CD4-positive, alpha-beta memory T cell (primary cell): ENCODE measurements around the gene GAB2. TPM values are rescaled to one million over a fixed set of nuclear protein-coding genes. Genes with fewer than 3 reads are reported as not detected.

Experiments used
- CTCF ChIA-PET: fragments of 350-600 bp; sonication (Branson Sonifier 250); formaldehyde crosslinking; loops from one replicate; lab custom pipeline; 2021; ENCODE audit warnings: inconsistent platforms; ENCODE audit not compliant: partially characterized antibody; lab: Charles Lee
- POLR2A ChIA-PET: fragments of 350-600 bp; sonication (Branson Sonifier 250); formaldehyde crosslinking; loops from one replicate; lab custom pipeline; 2021; ENCODE audit not compliant: partially characterized antibody; lab: Charles Lee
- DNase-seq, 5 donors: peaks; one replicate each; pipeline versions ENCODE4 v3.0.0 to v3.0.0-alpha.2; 2020 to 2022; ENCODE audit warnings: mixed read lengths in 1 of 5
- H3K27ac ChIP-seq: one replicate; pipeline ENCODE4 v1.7.0; 2013; ENCODE audit warnings: low read depth, low read length
- H3K27me3 ChIP-seq: 2 replicates; pipeline ENCODE4 v1.7.0; 2013; ENCODE audit warnings: mild to moderate bottlenecking, low read length, moderate library complexity; ENCODE audit not compliant: insufficient read depth
- H3K36me3 ChIP-seq: 2 replicates; pipeline ENCODE4 v1.7.0; 2013; ENCODE audit warnings: mild to moderate bottlenecking, low read length, moderate library complexity; ENCODE audit not compliant: insufficient read depth
- H3K4me1 ChIP-seq: 2 replicates; pipeline ENCODE4 v1.7.0; 2013; ENCODE audit warnings: mild to moderate bottlenecking, low read length, moderate library complexity; ENCODE audit not compliant: insufficient read depth
- H3K4me3 ChIP-seq, 2 donors: one replicate each; pipeline ENCODE4 v1.7.0; 2013; ENCODE audit warnings: low read length in 2 of 2, mild to moderate bottlenecking in 1 of 2
- H3K9me3 ChIP-seq, 2 donors: one replicate each; pipeline ENCODE4 v1.7.0; 2013; ENCODE audit warnings: low read length in 2 of 2, control low read depth in 1 of 2; ENCODE audit not compliant: control insufficient read depth in 1 of 2
- H3K27ac Mint-ChIP-seq, 7 donors: one replicate each; pipeline ENCODE4 v1.8.0; 2020 to 2021; ENCODE audit warnings: mixed read lengths in 7 of 7, mild to moderate bottlenecking in 6 of 7, inconsistent platforms in 3 of 7, moderate library complexity in 3 of 7
- H3K27me3 Mint-ChIP-seq, 2 donors: one replicate each; pipeline ENCODE4 v1.8.0; 2020 to 2021; ENCODE audit warnings: mixed read lengths in 2 of 2
- H3K36me3 Mint-ChIP-seq, 2 donors: one replicate each; pipeline ENCODE4 v1.8.0; 2020 to 2021; ENCODE audit warnings: mixed read lengths in 2 of 2, inconsistent platforms in 1 of 2, mild to moderate bottlenecking in 1 of 2
- H3K4me1 Mint-ChIP-seq, 4 donors: one replicate each; pipeline ENCODE4 v1.8.0; 2020 to 2021; ENCODE audit warnings: mixed read lengths in 4 of 4, mild to moderate bottlenecking in 1 of 4
- H3K4me3 Mint-ChIP-seq, 8 donors: one replicate each; pipeline ENCODE4 v1.8.0; 2020 to 2021; ENCODE audit warnings: mixed read lengths in 8 of 8, mild to moderate bottlenecking in 7 of 8, moderate library complexity in 6 of 8, inconsistent platforms in 3 of 8
- H3K9me3 Mint-ChIP-seq, 8 donors: one replicate each; pipeline ENCODE4 v1.8.0; 2020 to 2021; ENCODE audit warnings: mixed read lengths in 8 of 8, mild to moderate bottlenecking in 5 of 8, inconsistent platforms in 3 of 8, moderate library complexity in 1 of 8
- intact Hi-C: fragments of 100-400 bp; cut with micrococcal nuclease; formaldehyde crosslinking; loops from one replicate; pipeline ENCODE4 v1.15.1; 2023
- polyA plus RNA-seq, 2 donors: library from polyadenylated mRNA; unstranded; fragments of 300-500 nt; fragmentation: Illumina TruSeq; gene quantifications; one replicate each; pipeline ENCODE4 v1.2.3, GENCODE V29; 2021
- total RNA-seq, 2 experiments: library from RNA; stranded (reverse); gene quantifications; one replicate each; pipeline ENCODE4 v1.2.3, GENCODE V29; 2021

The GAB2 gene
- total and polyA plus RNA-seq, 4 experiments from 2014 or later: 0.05 to 6.7 (median 3.1) TPM

- Mint-ChIP-seq H3K4me1 (peaks cover 33 to 70% (median 51%) of the 10 kb centered on the region in 4 donors), H3K36me3 (peaks cover under 1 to 15% of the 10 kb centered on the region in 2 donors)
Measured at GRCh38 chr11:78189174-78189724, 228.4 kb downstream of the GAB2 start.

GRCh38 chr11:78188286-78189173, 229.1 kb downstream of the GAB2 start, which contains the start of the genes KCTD21 and USP35:
Gene KCTD21, minus strand, starts transcription at chr11:78188626. Its CDS starts 14,072 bp downstream, at chr11:78174554.
Gene USP35, plus strand, starts transcription at chr11:78188919. Its CDS starts 7,327 bp downstream, at chr11:78196246.
- no peaks in the 10 kb centered on the region for H3K9me3 Mint-ChIP-seq
- DNase-seq: peak; percentile 85 to 92 (median 87)
- peak within 1 kb of the TSS; percentile 98 to 99 (median 99) for H3K4me3 Mint-ChIP-seq
- peaks cover 0 to 14% of the 10 kb centered on the region in 2 donors for H3K36me3 Mint-ChIP-seq
- peak within 1 kb of the TSS; percentile 95 to 99 (median 98) for H3K27ac Mint-ChIP-seq
- H3K27me3 Mint-ChIP-seq: no peaks in the 10 kb centered on the region
- H3K4me1 Mint-ChIP-seq: peaks cover 33 to 63% (median 47%) of the 10 kb centered on the region in 4 donors
- H3K27me3 ChIP-seq: no peaks in the 10 kb centered on the region
- H3K9me3 ChIP-seq: no peaks in the 10 kb centered on the region
- POLR2A ChIA-PET: interaction anchor here (1.0 to 4.3 kb wide), 9 partner anchors 11 to 386 kb away, joined by 3 to 53 read pairs (median 5); partner anchors contain the start of genes ALG8, INTS4, NARS2 and NDUFC2
- intact Hi-C loops: loop anchor here (1.0 to 5.0 kb wide), 6 partner anchors 14 to 368 kb away; partner anchors contain the start of genes AAMDC, ALG8, GAB2 and INTS4
- peak within 1 kb of the TSS; percentile 85 for H3K27ac ChIP-seq
- CTCF ChIA-PET: interaction anchor here (0.7 to 1.7 kb wide), 2 partner anchors 376 to 1057 kb away, joined by 4 to 5 read pairs; no protein-coding TSS in a partner anchor
- no peaks in the 10 kb centered on the region for H3K36me3 ChIP-seq
- peak within 1 kb of the TSS; percentile 88 to 90 for H3K4me3 ChIP-seq
- peaks cover 39% of the 10 kb centered on the region for H3K4me1 ChIP-seq

More at GRCh38 chr11:78189174-78189724, 228.4 kb downstream of the GAB2 start:
- intact Hi-C loops: loop anchor here (2.0 to 5.0 kb wide), 3 partner anchors 112 to 368 kb away; partner anchors contain the start of genes AAMDC, GAB2, NDUFC2 and RSF1
- peaks cover 39% of the 10 kb centered on the region for H3K4me1 ChIP-seq
- peak overlapping the region; percentile 88 to 90 for H3K4me3 ChIP-seq
- H3K27ac ChIP-seq: peak overlapping the region; percentile 85
- Mint-ChIP-seq H3K4me3 (peak overlapping the region; percentile 82 to 99 (median 99)), H3K9me3 (no peaks in the 10 kb centered on the region), H3K27me3 (no peaks in the 10 kb centered on the region), H3K27ac (peak overlapping the region; percentile 75 to 98 (median 94))
- H3K9me3 ChIP-seq: no peaks in the 10 kb centered on the region
- ChIA-PET POLR2A (interaction anchor here (0.6 to 4.3 kb wide), 7 partner anchors 10 to 227 kb away, joined by 3 to 53 read pairs (median 11); partner anchors contain the start of genes ALG8, INTS4 and NDUFC2), CTCF (interaction anchor here (1.2 to 1.7 kb wide), 2 partner anchors 14 to 375 kb away, joined by 5 to 6 read pairs; no protein-coding TSS in a partner anchor)
- no peaks in the 10 kb centered on the region for H3K36me3 ChIP-seq
- no peaks in the 10 kb centered on the region for H3K27me3 ChIP-seq
- DNase-seq: peak in 1 of 5 donors; percentile 6

- Mint-ChIP-seq H3K27me3 (no peaks in the 10 kb centered on the region), H3K4me1 (peaks cover 31 to 54% (median 42%) of the 10 kb centered on the region in 4 donors), H3K36me3 (peaks cover 3 to 17% of the 10 kb centered on the region in 2 donors), H3K4me3 (peak overlapping the region; percentile 98 to 99 (median 99)), H3K27ac (peak overlapping the region; percentile 95 to 99 (median 98)), H3K9me3 (no peaks in the 10 kb centered on the region)
- H3K4me1 ChIP-seq: peaks cover 39% of the 10 kb centered on the region
- peak overlapping the region; percentile 85 for H3K27ac ChIP-seq
- H3K27me3 ChIP-seq: no peaks in the 10 kb centered on the region
- H3K4me3 ChIP-seq: peak overlapping the region; percentile 88 to 90
- peak; percentile 57 to 94 (median 63) for DNase-seq
- no peaks in the 10 kb centered on the region for H3K36me3 ChIP-seq
- no peaks in the 10 kb centered on the region for H3K9me3 ChIP-seq
- CTCF ChIA-PET: interaction anchor here (0.6 to 1.7 kb wide), 3 partner anchors 31 to 1056 kb away, joined by 3 to 5 read pairs (median 4); no protein-coding TSS in a partner anchor
- POLR2A ChIA-PET: interaction anchor here (1.0 to 4.3 kb wide), 9 partner anchors 13 to 387 kb away, joined by 3 to 53 read pairs (median 5); partner anchors contain the start of genes ALG8, INTS4, NARS2 and NDUFC2
- intact Hi-C loops: loop anchor here (1.0 to 5.0 kb wide), 6 partner anchors 15 to 367 kb away; partner anchors contain the start of genes AAMDC, ALG8, GAB2 and INTS4
Measured at GRCh38 chr11:78187366-78188285, 230.0 kb downstream of the GAB2 start.

- H3K36me3 Mint-ChIP-seq: peaks cover 26 to 31% of the 10 kb centered on the region in 2 donors
- peak overlapping the region in 1 of 7 donors; percentile 1 for H3K27ac Mint-ChIP-seq
- H3K4me1 Mint-ChIP-seq: peaks cover 0 to 13% (median 4%) of the 10 kb centered on the region in 4 donors
- no peaks in the 10 kb centered on the region for H3K27me3 Mint-ChIP-seq
- Histone ChIP-seq H3K4me1 (no peaks in the 10 kb centered on the region), H3K27me3 (no peaks in the 10 kb centered on the region), H3K36me3 (no peaks in the 10 kb centered on the region), H3K9me3 (no peaks in the 10 kb centered on the region), H3K27ac (no peak overlapping the region), H3K4me3 (no peak overlapping the region)
- CTCF ChIA-PET: no interaction called here
- no peak for DNase-seq
- no peak overlapping the region for H3K4me3 Mint-ChIP-seq
- intact Hi-C loops: no loop called here
- POLR2A ChIA-PET: no interaction called here
- peaks cover 0 to 2% (median 0%) of the 10 kb centered on the region in 8 donors for H3K9me3 Mint-ChIP-seq
Measured at GRCh38 chr11:78181185-78181584, 236.4 kb downstream of the GAB2 start.

- Histone ChIP-seq H3K27me3 (no peaks in the 10 kb centered on the region), H3K9me3 (no peaks in the 10 kb centered on the region), H3K27ac (no peak overlapping the region), H3K4me3 (no peak overlapping the region), H3K36me3 (no peaks in the 10 kb centered on the region), H3K4me1 (no peaks in the 10 kb centered on the region)
- DNase-seq: no peak
- no peaks in the 10 kb centered on the region for H3K27me3 Mint-ChIP-seq
- ChIA-PET POLR2A (no interaction called here), CTCF (no interaction called here)
- H3K4me1 Mint-ChIP-seq: peaks cover 0 to 13% (median 4%) of the 10 kb centered on the region in 4 donors
- peaks cover 0 to 2% (median 0%) of the 10 kb centered on the region in 8 donors for H3K9me3 Mint-ChIP-seq
- H3K36me3 Mint-ChIP-seq: peaks cover 28 to 34% of the 10 kb centered on the region in 2 donors
- no peak overlapping the region for H3K27ac Mint-ChIP-seq
- intact Hi-C loops: no loop called here
- H3K4me3 Mint-ChIP-seq: no peak overlapping the region
Measured at GRCh38 chr11:78180751-78181150, 236.9 kb downstream of the GAB2 start.
